Neuron (in vitro differentiated cells): Measurements from ENCODE around the gene STX5.
"Not testable (repeated sequence)": the region's sequence is repeated elsewhere in the genome, so short reads cannot be mapped to it uniquely, and the experiment has no call there.

Source experiments
- H2AFZ ChIP-seq: one replicate; pipeline ENCODE4 v1.6.1; 2013; ENCODE audit warnings: low read depth, mild to moderate bottlenecking, inconsistent platforms, low read length, moderate library complexity
- H3K27me3 ChIP-seq: one replicate; pipeline ENCODE4 v1.6.1; 2013; ENCODE audit warnings: low read length; ENCODE audit not compliant: insufficient read depth
- H3K36me3 ChIP-seq: one replicate; pipeline ENCODE4 v1.6.1; 2013; ENCODE audit warnings: low read length; ENCODE audit not compliant: insufficient read depth
- H3K4me1 ChIP-seq: one replicate; pipeline ENCODE4 v1.6.1; 2013; ENCODE audit warnings: low read length; ENCODE audit not compliant: insufficient read depth
- H3K4me3 ChIP-seq: 2 replicates; pipeline ENCODE4 v1.5.1; 2013; ENCODE audit warnings: mild to moderate bottlenecking, low read length, moderate library complexity
- H3K9me3 ChIP-seq: one replicate; pipeline ENCODE4 v1.6.1; 2013; ENCODE audit warnings: low read length

The STX5 gene

GRCh38 chr11:62859281-62859703 lies 27.4 kb upstream of the STX5 start:
- H3K9me3 ChIP-seq, H3K27me3 ChIP-seq, H3K4me3 ChIP-seq, H2AFZ ChIP-seq: not testable (repeated sequence)
- Histone ChIP-seq H3K4me1 (peaks cover 20% of the 10 kb centered on the region), H3K36me3 (peaks cover 16% of the 10 kb centered on the region)

GRCh38 chr11:62858201-62858600 lies 26.4 kb upstream of the STX5 start:
- Histone ChIP-seq H3K9me3 (no peaks in the 10 kb centered on the region), H3K27me3 (no peaks in the 10 kb centered on the region), H3K36me3 (peaks cover 20% of the 10 kb centered on the region), H2AFZ (no peak overlapping the region), H3K4me3 (no peak overlapping the region), H3K4me1 (peaks cover 31% of the 10 kb centered on the region)

GRCh38 chr11:62857541-62857982 lies 25.7 kb upstream of the STX5 start:
- H3K4me1 ChIP-seq = peaks cover 36% of the 10 kb centered on the region

GRCh38 chr11:62856333-62856895 lies 24.6 kb upstream of the STX5 start:
- Histone ChIP-seq H3K4me3 (peak overlapping the region; percentile 94), H3K36me3 (peaks cover 36% of the 10 kb centered on the region), H3K27me3 (no peaks in the 10 kb centered on the region), H3K9me3 (no peaks in the 10 kb centered on the region), H3K4me1 (peaks cover 34% of the 10 kb centered on the region), H2AFZ (peak overlapping the region; percentile 56)

More at GRCh38 chr11:62857541-62857982, 25.7 kb upstream of the STX5 start:
- Histone ChIP-seq H3K9me3 (no peaks in the 10 kb centered on the region), H3K36me3 (peaks cover 26% of the 10 kb centered on the region), H3K4me3 (peak overlapping the region; percentile 94), H3K27me3 (no peaks in the 10 kb centered on the region), H2AFZ (no peak overlapping the region)

DNA sequence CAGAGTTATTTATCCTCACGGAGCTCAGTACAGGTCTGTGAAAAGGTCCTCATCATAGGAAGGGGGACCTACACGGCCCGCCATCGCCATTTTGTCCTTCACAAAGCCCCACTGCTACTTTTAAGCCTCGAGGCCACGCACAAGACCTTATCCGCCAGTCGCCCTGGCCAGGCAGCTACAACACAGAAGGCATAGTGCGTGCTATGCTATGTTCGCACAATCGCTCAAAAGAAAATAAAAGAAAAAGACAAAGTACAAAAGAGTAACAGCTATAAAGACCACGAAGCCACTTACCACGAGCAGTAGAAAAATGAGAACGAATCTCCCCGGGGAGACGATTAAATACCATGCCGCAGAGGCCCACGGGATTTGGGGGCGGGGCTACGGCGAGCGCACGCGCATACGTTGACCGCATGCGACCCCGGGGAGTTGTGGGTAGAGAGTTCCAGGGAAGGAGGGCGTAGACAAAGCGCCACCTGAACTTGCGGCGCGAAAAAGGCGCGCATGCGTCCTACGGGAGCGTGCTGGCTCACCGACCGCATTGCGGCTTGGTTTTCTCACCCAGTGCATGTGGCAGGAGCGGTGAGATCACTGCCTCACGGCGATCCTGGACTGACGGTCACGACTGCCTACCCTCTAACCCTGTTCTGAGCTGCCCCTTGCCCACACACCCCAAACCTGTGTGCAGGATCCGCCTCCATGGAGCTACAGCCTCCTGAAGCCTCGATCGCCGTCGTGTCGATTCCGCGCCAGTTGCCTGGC lies 23.9 kb upstream of the STX5 start:
- Histone ChIP-seq H3K27me3 (no peaks in the 10 kb centered on the region), H3K36me3 (peaks cover 36% of the 10 kb centered on the region), H3K9me3 (no peaks in the 10 kb centered on the region), H2AFZ (peak overlapping the region; percentile 56), H3K4me1 (peaks cover 34% of the 10 kb centered on the region), H3K4me3 (peak overlapping the region; percentile 94)

DNA sequence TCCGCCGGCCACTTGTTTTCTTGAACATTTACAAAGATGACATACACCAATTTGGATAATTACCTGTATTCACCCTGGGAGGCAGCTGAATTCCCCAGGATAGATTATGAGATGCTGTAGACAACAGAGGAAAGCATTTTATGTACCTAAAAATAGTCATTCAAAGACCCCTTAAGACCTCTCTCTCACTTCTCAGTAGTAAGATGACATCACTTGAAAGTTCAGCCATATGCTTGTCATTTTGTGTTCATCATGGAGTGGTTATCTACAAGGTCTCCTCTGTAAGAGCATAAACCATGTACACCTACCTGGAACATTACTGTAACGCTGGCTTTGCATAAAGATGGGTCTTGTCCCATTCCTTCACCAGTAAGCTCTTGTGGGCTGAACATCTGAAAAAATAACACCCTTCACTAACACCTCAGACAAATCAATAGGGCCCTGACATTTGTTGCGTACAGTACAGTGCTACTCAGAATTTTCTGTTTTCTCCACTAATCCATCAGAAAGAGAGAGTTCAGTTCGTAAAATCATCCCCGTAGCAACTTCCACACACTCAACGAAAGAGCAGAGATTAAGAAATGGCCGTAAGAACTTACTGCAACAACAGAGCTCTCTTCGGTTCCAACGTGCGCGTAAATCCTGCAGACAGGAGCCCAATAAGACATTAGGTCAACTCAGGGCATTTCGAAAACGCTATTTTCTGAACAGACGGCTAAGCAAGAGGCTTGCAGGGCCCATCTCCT lies 23.1 kb upstream of the STX5 start:
- H3K27me3 ChIP-seq = no peaks in the 10 kb centered on the region
- peaks cover 34% of the 10 kb centered on the region for H3K4me1 ChIP-seq
- H3K36me3 ChIP-seq = peaks cover 36% of the 10 kb centered on the region
- no peak overlapping the region for H2AFZ ChIP-seq
- H3K4me3 ChIP-seq = peak overlapping the region; percentile 94
- no peaks in the 10 kb centered on the region for H3K9me3 ChIP-seq

- Histone ChIP-seq H2AFZ (no peak overlapping the region), H3K36me3 (peaks cover 36% of the 10 kb centered on the region), H3K4me1 (peaks cover 34% of the 10 kb centered on the region), H3K9me3 (no peaks in the 10 kb centered on the region), H3K4me3 (peak overlapping the region; percentile 94), H3K27me3 (no peaks in the 10 kb centered on the region)
Measured at GRCh38 chr11:62854013-62854824, 22.4 kb upstream of the STX5 start.

GRCh38 chr11:62853279-62853965 lies 21.6 kb upstream of the STX5 start:
- H3K27me3 ChIP-seq = no peaks in the 10 kb centered on the region
- H2AFZ ChIP-seq = no peak overlapping the region
- peaks cover 34% of the 10 kb centered on the region for H3K4me1 ChIP-seq
- no peaks in the 10 kb centered on the region for H3K9me3 ChIP-seq
- peaks cover 36% of the 10 kb centered on the region for H3K36me3 ChIP-seq
- peak overlapping the region; percentile 94 for H3K4me3 ChIP-seq

GRCh38 chr11:62852523-62853188 lies 20.8 kb upstream of the STX5 start:
- Histone ChIP-seq H3K36me3 (peaks cover 36% of the 10 kb centered on the region), H3K4me1 (peaks cover 27% of the 10 kb centered on the region), H3K9me3 (no peaks in the 10 kb centered on the region), H3K27me3 (no peaks in the 10 kb centered on the region), H2AFZ (no peak overlapping the region), H3K4me3 (no peak overlapping the region)

DNA sequence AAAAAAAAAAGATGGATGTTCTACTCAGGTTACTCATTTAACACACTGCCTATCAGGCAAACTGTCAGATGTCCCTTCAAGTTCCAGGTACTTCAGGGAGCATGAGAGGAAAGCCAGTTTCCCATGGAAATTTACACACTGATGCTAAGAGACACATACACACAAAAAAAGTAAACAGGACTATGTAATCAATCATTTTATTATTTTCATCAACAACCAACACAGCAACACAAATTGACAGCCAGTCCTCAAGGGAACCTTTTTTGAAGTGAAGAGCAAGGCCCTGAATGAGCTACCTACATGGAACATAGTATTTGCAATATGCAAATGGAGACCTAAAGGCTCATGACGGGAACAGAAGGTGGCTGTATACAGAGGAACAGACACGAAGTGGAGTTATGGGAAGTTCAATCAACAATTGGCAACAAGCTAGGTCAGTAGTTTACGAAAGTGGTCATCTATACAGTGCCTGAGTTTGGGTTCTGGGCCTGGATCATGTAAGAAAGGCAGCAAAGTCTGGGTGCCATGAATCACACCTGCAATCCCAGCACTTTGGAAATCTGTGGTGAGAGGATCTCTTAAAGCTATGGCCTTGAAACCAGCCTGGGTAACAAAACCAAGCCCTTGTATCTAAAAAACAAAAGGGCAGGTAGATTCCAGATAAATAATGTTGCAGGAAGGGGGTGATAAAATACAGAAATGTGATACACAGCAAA lies 20.1 kb upstream of the STX5 start:
- no peak overlapping the region for H2AFZ ChIP-seq
- H3K27me3 ChIP-seq = no peaks in the 10 kb centered on the region
- H3K4me3 ChIP-seq = no peak overlapping the region
- H3K4me1 ChIP-seq = peaks cover 20% of the 10 kb centered on the region
- H3K9me3 ChIP-seq = no peaks in the 10 kb centered on the region
- H3K36me3 ChIP-seq = peaks cover 36% of the 10 kb centered on the region

DNA sequence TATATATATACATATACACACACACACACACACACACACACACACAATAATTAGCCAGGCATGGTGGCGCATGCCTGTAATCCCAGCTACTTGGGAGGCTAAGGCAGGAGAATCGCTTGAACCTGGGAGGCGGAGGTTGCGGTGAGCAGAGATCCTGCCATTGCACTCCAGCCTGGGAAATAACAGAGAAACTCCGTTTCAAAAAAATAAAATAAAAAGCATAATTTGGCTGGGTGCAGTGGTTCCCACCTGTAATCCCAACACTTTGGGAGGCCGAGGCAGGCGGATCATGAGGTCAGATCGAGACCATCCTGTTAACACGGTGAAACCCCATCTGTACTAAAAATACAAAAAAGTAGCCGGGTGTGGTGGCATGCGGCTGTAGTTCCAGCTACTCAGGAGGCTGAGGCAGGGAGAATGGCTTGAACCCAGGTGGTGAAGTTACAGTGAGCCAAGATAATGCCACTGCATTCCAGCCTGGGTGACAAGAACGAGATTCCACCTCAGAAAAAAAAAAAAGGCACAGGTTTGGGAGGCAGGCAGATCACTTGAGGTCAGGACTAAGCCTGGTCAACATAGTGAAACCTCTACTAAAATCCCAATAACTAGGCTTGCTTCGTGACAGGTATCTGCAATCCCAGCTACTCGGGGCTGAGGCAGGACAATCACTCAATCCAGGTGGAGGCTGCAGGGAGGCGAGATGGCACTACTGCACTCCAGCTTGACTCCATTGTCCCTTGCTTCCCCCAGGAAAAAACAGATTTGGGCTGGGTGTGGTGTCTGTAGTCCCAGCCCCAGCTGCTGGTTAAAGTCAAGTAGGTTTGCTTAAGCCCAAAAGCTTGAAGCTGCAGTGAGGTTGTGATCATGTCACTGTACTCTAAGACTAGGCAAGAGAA lies 19.3 kb upstream of the STX5 start:
- Histone ChIP-seq H2AFZ (no peak overlapping the region), H3K27me3 (no peaks in the 10 kb centered on the region), H3K9me3 (no peaks in the 10 kb centered on the region), H3K4me1 (peaks cover 19% of the 10 kb centered on the region), H3K4me3 (no peak overlapping the region), H3K36me3 (peaks cover 36% of the 10 kb centered on the region)
